Measurements from ENCODE around the gene RGS7. TPM values are rescaled to one million over a fixed set of nuclear protein-coding genes. Genes with fewer than 3 reads are reported as not detected.

The RGS7 gene
- total RNA-seq, 2 donors from 2014 or later: 0.26 to 0.99 TPM

GRCh38 chr1:241253471-241253870 lies 103.5 kb downstream of the RGS7 start:
- 69 to 83% methylated on average over 2 of the region's 2 CpGs for WGBS, 2 donors
- H3K4me3 ChIP-seq: no peak overlapping the region

GRCh38 chr1:241250465-241250864 lies 106.5 kb downstream of the RGS7 start:
- no peaks in the 10 kb centered on the region for H3K36me3 ChIP-seq (replicated peaks in 1 of 2; ENCODE audit: insufficient read depth in 1 of 2, low read depth in 2 of 2)
- H3K9me3 ChIP-seq: no peaks in the 10 kb centered on the region
- DNase-seq (no peak), ATAC-seq (no peak)
- 78 to 92% methylated on average over 1 of the region's 1 CpG for WGBS, 2 donors
- no peaks in the 10 kb centered on the region for H3K4me1 ChIP-seq
- no peak for TF ChIP-seq CTCF (IDR thresholded peaks at IDR 0.05)
- TF ChIP-seq POLR2A (IDR thresholded peaks at IDR 0.05): no peak
- H3K27me3 ChIP-seq: no peaks in the 10 kb centered on the region
- intact Hi-C loops (cut with DNase I): no loop called here
- no peak overlapping the region for H3K4me3 ChIP-seq
- no peak overlapping the region for H3K27ac ChIP-seq

More at GRCh38 chr1:241253471-241253870, 103.5 kb downstream of the RGS7 start:
- Histone ChIP-seq H3K9me3 (no peaks in the 10 kb centered on the region), H3K27me3 (no peaks in the 10 kb centered on the region), H3K36me3 (replicated peaks in 1 of 2; ENCODE audit: insufficient read depth in 1 of 2, low read depth in 2 of 2) (no peaks in the 10 kb centered on the region), H3K4me1 (no peaks in the 10 kb centered on the region), H3K27ac (no peak overlapping the region)
- DNase-seq (no peak), ATAC-seq (no peak)
- no peak for TF ChIP-seq CTCF (IDR thresholded peaks at IDR 0.05)
- no peak for TF ChIP-seq POLR2A (IDR thresholded peaks at IDR 0.05)
- intact Hi-C loops (cut with DNase I): no loop called here

- no peaks in the 10 kb centered on the region for H3K4me1 ChIP-seq
- no peak for TF ChIP-seq POLR2A (IDR thresholded peaks at IDR 0.05)
- no peak for TF ChIP-seq CTCF (IDR thresholded peaks at IDR 0.05)
- H3K36me3 ChIP-seq (replicated peaks in 1 of 2; ENCODE audit: insufficient read depth in 1 of 2, low read depth in 2 of 2): no peaks in the 10 kb centered on the region
- intact Hi-C loops (cut with DNase I): no loop called here
- no peaks in the 10 kb centered on the region for H3K9me3 ChIP-seq
- no peak overlapping the region for H3K4me3 ChIP-seq
- DNase-seq (peak in 3 of 4 donors; percentile 15 to 21 (median 20)), ATAC-seq (no peak)
- H3K27ac ChIP-seq: no peak overlapping the region
- no peaks in the 10 kb centered on the region for H3K27me3 ChIP-seq
- WGBS, 2 donors: 36 to 53% methylated on average over 5 of the region's 5 CpGs
Measured at GRCh38 chr1:241240069-241240468, 116.9 kb downstream of the RGS7 start.

- no peak for DNase-seq
- intact Hi-C loops (cut with DNase I): no loop called here
- 64 to 70% methylated on average over 8 of the region's 8 CpGs for WGBS, 2 donors
- no peak overlapping the region for H3K27ac ChIP-seq
- H3K36me3 ChIP-seq (replicated peaks in 1 of 2; ENCODE audit: insufficient read depth in 1 of 2, low read depth in 2 of 2): no peaks in the 10 kb centered on the region
- no peaks in the 10 kb centered on the region for H3K4me1 ChIP-seq
- no peak for ATAC-seq
- no peaks in the 10 kb centered on the region for H3K9me3 ChIP-seq
- no peak overlapping the region for H3K4me3 ChIP-seq
- no peaks in the 10 kb centered on the region for H3K27me3 ChIP-seq
- TF ChIP-seq CTCF (IDR thresholded peaks at IDR 0.05): no peak
- no peak for TF ChIP-seq POLR2A (IDR thresholded peaks at IDR 0.05)
Measured at GRCh38 chr1:241237873-241238272, 119.1 kb downstream of the RGS7 start.

GRCh38 chr1:241235256-241235897 lies 121.6 kb downstream of the RGS7 start:
- 26 to 33% methylated on average over 2 of the region's 2 CpGs for WGBS, 2 donors
- no peak for ATAC-seq
- intact Hi-C loops (cut with DNase I): no loop called here

More at GRCh38 chr1:241235256-241235897, 121.6 kb downstream of the RGS7 start:
- DNase-seq: peak in 2 of 4 donors; percentile 5 to 6
- Histone ChIP-seq H3K27me3 (no peaks in the 10 kb centered on the region), H3K36me3 (replicated peaks in 1 of 2; ENCODE audit: insufficient read depth in 1 of 2, low read depth in 2 of 2) (no peaks in the 10 kb centered on the region), H3K27ac (no peak overlapping the region), H3K4me1 (no peaks in the 10 kb centered on the region), H3K9me3 (no peaks in the 10 kb centered on the region), H3K4me3 (no peak overlapping the region)
- no peak for TF ChIP-seq POLR2A (IDR thresholded peaks at IDR 0.05)
- no peak for TF ChIP-seq CTCF (IDR thresholded peaks at IDR 0.05)

All from body of pancreas (tissue), 4 donors.